ENCODE data around the gene UNC13C.

GRCh38 chr15:53984221-53984620, 6.0 kb downstream of the UNC13C start:
- TF ChIP-seq, protein P1, sequence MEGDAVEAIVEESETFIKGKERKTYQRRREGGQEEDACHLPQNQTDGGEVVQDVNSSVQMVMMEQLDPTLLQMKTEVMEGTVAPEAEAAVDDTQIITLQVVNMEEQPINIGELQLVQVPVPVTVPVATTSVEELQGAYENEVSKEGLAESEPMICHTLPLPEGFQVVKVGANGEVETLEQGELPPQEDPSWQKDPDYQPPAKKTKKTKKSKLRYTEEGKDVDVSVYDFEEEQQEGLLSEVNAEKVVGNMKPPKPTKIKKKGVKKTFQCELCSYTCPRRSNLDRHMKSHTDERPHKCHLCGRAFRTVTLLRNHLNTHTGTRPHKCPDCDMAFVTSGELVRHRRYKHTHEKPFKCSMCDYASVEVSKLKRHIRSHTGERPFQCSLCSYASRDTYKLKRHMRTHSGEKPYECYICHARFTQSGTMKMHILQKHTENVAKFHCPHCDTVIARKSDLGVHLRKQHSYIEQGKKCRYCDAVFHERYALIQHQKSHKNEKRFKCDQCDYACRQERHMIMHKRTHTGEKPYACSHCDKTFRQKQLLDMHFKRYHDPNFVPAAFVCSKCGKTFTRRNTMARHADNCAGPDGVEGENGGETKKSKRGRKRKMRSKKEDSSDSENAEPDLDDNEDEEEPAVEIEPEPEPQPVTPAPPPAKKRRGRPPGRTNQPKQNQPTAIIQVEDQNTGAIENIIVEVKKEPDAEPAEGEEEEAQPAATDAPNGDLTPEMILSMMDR (IDR thresholded peaks at IDR 0.05; ENCODE audit: insufficient read depth, low read depth, low read length): no peak
- no peak for TF ChIP-seq EZH2 (IDR thresholded peaks at IDR 0.05; ENCODE audit: insufficient read depth, low read length)

Measured in astrocyte (in vitro differentiated cells and primary cell).